Airway epithelial cell (primary cell): ENCODE results near the gene TBC1D25. TPM values are rescaled to one million over a fixed set of nuclear protein-coding genes. Genes with fewer than 3 reads are reported as not detected.

ENCODE experiments used
- total RNA-seq: library from RNA; depleted of rRNA; stranded (reverse); fragments of >200 nt; gene quantifications from 2 replicates; pipeline ENCODE4 v1.2.3, GENCODE V29; 2015

The TBC1D25 gene, protein sequence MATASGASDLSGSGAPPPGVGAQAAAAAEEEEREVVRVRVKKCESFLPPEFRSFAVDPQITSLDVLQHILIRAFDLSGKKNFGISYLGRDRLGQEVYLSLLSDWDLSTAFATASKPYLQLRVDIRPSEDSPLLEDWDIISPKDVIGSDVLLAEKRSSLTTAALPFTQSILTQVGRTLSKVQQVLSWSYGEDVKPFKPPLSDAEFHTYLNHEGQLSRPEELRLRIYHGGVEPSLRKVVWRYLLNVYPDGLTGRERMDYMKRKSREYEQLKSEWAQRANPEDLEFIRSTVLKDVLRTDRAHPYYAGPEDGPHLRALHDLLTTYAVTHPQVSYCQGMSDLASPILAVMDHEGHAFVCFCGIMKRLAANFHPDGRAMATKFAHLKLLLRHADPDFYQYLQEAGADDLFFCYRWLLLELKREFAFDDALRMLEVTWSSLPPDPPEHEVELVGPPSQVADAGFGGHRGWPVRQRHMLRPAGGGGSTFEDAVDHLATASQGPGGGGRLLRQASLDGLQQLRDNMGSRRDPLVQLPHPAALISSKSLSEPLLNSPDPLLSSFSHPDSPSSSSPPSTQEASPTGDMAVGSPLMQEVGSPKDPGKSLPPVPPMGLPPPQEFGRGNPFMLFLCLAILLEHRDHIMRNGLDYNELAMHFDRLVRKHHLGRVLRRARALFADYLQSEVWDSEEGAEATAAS
- 7.7 and 10.2 TPM in 2 replicates for total RNA-seq

DNA sequence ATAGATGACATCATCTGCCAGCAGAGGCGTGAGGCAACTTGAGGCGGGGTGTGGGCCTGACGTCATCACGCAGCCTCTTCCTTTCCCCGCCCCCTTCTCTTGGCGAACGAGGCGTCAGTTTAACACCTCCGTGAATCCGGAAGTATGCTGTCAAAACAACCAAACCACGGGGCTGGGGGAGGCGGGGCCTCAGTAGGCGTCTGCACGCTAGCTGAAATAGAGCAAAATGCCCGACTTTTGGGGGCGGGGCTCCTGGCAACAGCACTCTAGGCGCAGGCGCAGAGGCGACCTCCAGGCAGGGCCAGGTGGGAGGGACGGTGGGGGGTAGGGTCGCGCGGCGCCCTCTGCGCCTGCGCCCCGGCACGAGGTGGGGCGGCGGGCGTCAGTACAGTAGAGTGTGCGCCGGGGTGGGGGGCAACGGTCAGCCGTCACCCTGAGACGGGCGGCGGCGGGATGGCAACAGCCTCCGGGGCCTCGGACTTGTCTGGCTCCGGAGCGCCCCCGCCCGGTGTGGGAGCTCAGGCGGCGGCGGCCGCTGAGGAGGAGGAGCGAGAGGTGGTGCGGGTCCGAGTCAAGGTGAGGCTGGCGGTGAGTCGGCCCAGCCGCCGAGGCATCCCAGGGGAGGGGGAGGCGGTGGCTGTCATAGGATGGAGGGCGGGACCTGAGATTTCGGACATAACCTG lies at the start of gene TBC1D25:
Gene TBC1D25, plus strand, starts transcription at position 370 of the 683 bp plus-strand sequence. Its CDS starts 84 bp downstream, at position 454.

DNA sequence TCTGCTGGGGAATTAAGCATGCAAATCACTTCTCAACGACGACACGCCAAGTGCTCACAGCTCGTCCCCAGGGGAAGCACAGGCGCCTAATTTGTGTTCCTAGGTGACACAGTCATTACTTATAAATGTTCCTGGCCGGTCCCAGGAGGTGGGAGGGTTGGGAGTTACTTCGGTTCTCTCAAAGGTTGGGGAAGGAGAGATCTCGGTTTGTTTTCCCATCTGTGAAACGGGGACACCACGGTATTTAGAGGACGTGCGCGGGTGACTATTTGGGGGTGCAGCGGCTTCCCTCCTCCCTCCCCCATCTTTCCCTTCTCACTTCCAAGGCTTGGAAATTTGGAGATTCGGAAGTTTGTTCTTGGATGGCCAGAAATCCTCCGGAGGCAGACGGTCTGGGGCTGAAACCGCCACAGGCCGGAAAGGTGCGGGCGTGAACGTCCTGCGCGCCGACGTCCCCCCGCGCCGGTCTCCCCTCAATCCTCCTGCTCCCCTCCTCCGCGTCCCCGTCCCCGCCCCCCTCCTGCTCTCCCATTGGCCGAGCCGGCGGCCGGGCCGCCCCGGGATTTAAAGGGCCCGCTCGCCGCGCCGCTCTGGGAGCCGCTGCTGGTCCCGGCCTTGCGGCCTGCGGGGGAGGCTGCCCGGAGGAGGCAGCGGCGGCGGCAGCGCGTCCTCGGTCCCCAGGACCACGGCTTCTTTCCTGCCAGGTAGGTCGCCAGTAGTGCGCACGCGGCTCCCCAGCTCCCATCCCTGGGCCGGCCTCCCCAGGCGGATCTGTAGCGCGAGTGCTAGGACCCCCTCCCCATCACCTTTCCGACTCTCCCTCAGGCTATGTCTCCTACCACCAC lies 30.9 kb upstream of the TBC1D25 start, which contains the start of gene PORCN:
Gene PORCN, plus strand, starts transcription at position 593 of the 845 bp plus-strand sequence. CDS start 829 bp downstream, outside the sequence.

DNA sequence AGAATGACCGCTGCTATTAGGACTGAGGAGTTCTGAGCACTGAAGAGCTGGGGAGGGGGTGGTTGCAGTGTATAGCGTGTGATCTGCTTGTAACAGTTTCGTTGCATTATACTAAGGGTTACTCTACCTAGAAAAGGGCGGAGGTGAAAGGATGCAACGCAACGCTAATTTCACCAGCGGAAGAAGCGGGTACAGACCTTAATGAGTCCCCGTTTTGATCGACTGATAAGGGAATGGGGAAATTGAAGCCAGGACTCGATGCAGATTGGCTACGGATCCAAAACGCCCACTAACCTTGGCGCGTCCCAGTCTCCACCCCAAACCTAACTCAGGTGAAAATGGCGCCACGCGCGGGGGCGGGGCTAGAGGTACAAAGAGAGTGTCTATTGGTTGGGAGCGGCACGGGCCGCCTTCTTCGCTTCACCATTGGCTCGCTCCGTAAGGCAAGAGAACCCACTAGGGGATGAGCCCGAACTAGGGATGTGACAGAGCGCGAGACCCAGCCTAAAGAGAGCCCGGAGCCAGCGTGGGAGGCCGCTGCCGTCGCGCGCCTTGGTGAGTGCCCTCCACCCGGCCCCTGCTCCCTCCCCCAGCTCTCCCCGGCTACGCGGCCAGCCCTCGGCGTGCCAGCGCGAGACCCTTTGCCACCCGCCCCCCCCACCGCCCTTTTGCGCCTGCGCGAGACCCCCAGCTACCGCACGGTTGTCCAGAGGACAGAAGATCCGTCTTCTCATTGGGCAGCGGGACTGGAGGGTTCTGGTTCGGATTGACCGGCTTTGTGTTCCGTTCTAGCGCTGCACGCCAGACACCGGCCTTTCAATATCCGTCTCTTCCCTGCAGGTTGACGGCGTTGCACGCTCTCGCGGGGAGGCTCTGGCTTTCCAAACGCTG lies 17.9 kb upstream of the TBC1D25 start, which contains the start of gene EBP:
Gene EBP, plus strand, starts transcription at position 456 of the 891 bp plus-strand sequence. CDS start 1,964 bp downstream, outside the sequence.

DNA sequence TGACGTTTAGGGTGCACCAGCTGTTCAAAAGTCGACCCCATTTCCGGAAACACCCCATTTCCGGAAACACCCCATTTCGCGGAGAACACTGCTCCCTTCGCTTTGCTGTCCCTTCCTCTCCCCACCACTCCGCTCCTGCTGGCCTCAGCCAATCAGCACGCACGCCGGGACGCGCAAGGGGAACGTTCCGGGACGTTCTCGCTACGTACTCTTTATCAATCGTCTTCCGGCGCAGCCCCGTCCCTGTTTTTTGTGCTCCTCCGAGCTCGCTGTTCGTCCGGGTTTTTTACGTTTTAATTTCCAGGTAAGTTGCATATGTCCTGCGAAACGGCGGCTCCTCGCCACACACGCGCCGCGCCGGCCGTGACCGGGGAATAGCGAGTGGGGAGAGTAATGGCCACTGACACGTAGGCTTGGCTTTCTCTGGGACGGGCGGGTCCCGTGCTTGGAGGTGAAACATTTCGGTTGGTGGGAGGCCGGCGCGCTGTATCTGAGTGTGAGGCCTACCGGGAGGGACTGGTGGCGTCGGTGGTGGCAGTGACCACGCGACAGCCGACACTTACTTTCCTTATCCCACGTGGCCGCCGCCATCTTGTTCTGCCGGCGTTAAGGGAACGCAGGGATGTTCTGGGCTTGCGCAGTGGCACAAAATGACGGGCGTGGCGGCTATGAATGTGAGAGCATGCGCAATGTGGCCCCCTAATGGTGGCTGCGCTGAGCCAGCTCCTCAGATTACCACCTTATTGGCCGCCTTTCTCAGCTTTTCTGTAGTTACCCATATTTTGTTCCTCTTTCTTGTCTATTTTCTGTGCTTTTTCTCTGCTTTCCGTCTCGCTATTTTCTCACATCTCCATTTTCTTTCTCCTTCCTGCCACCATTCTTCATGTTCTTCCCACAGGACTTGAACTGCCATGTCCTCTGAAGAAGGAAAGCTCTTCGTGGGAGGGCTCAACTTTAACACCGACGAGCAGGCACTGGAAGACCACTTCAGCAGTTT lies 35.1 kb downstream of the TBC1D25 start, which contains the start of gene RBM3:
Gene RBM3, plus strand, starts transcription at position 215 of the 997 bp plus-strand sequence. Its CDS starts 697 bp downstream, at position 912.

DNA sequence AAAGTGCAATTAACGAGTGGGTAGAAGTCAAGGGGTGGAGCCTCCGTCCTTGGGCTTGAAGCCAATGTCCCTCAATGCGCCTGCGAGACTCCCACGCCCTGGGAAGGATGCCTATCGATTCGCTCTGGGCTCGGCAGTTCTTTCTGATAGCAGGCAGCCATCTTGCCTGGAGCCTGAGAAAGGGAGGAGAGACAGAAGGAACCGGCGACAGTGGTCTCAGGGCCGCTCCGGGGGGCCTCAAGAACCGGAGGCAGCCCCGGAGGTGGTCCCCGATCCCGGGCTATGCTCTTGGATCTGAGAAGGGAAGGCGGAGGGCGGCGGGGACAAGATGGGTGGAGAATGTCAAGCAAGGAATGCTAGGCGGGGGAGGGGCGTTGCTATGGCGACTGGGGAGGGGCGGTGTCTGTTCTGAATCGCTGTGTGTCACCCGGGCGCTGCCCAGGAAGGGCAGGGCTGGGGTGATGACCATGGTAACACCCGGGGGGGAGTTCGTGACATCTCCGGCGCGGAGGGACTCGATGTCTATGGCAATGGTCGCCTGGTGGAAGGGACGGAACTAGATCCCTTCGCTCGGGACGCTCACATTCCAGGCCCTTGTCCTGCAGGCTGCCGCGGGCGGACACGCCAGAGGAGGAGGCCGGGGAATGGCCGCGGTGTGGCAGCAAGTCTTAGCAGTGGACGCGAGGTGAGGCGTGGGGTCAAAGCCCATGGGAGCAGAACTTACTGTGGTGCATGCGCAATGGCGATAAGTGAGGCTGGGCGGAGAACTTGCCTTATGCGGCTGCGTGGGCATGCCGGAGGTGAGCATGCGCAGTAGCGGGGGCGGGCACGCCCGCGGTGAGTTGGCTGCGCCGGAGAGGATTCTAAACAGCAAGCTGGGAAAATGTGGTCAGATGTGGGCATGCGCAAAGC lies 58.1 kb downstream of the TBC1D25 start, which contains the start of gene WDR13:
Gene WDR13, plus strand, starts transcription at position 140 of the 912 bp plus-strand sequence. Its CDS starts 505 bp downstream, at position 645.

Other genes starting within 250 kb of the TBC1D25 start
- not detected in 2 replicates for gene SSX3, start 183.0 kb upstream of the TBC1D25 start, total RNA-seq
- gene SSX4, start 156.2 kb upstream of the TBC1D25 start, total RNA-seq, result not detected in 2 replicates
- gene SSX4B, start 127.8 kb upstream of the TBC1D25 start, total RNA-seq, result not detected in 2 replicates
- gene SLC38A5, start 69.5 kb upstream of the TBC1D25 start, total RNA-seq, result 57.7 and 92.3 TPM in 2 replicates
- 65.0 and 106 TPM in 2 replicates for gene FTSJ1, start 63.5 kb upstream of the TBC1D25 start, total RNA-seq
- 38.0 and 61.9 TPM in 2 replicates for gene PORCN, start 30.7 kb upstream of the TBC1D25 start, total RNA-seq
- 180 and 181 TPM in 2 replicates for gene EBP, start 17.9 kb upstream of the TBC1D25 start, total RNA-seq
- gene RBM3, start 34.8 kb downstream of the TBC1D25 start, total RNA-seq, result 144 and 157 TPM in 2 replicates
- gene WDR13, start 57.8 kb downstream of the TBC1D25 start, total RNA-seq, result 68.0 and 92.2 TPM in 2 replicates
- gene WAS, start 144.1 kb downstream of the TBC1D25 start, total RNA-seq, result 0.14 and 0.21 TPM in 2 replicates
- 13.0 and 13.6 TPM in 2 replicates for gene SUV39H1, start 157.0 kb downstream of the TBC1D25 start, total RNA-seq
- not detected in 2 replicates for gene GLOD5, start 222.0 kb downstream of the TBC1D25 start, total RNA-seq
- gene GATA1, start 246.9 kb downstream of the TBC1D25 start, total RNA-seq, result not detected in 2 replicates